ENCODE data around the gene MAP2K1.

GRCh38 chr15:66486887-66487286, 100.2 kb downstream of the MAP2K1 start:
- TF ChIP-seq CTCF (optimal IDR thresholded peaks at IDR 0.05 in 1 of 3, IDR thresholded peaks at IDR 0.05 in 1 of 3, conservative IDR thresholded peaks at IDR 0.05 in 1 of 3; ENCODE audit: extremely low read depth in 1 of 3, insufficient read depth in 2 of 3, low read length in 3 of 3) (no peak), EZH2 (IDR thresholded peaks at IDR 0.05; ENCODE audit: low read length) (no peak)
